Fibroblast of upper back skin (primary cell): ENCODE data around the gene KRTAP20-3.

Experiments
- DNase-seq: peaks from one replicate; pipeline ENCODE4 v3.0.0-alpha.2; 2013

Gene KRTAP20-3

DNA sequence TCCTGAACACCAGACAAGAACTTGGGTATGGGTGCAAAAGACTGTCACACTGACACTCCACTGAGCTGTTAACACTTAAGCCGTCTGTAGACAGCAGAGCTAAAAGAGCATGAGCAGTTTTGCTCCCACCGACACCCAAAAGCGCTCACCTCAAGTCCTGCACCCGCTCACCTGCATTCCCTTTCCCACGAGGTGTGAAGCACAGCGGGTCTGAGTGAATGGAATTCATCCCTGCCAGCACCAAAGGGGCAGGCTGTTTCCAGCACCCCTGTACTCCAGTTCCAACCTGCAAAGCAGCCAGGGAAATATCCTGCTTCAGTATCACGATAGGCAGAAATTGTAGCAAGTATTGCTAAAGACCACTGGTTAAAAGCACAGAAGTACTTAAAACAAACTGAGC, 47.2 kb downstream of the KRTAP20-3 start:
- DNase-seq = no peak
